Measurements from ENCODE around the gene EPHA10. TPM values are rescaled to one million over a fixed set of nuclear protein-coding genes. Genes with fewer than 3 reads are reported as not detected.

EPHA10 gene
- total and polyA plus RNA-seq, 4 donors: under 0.01 to 0.09 (median 0.03) TPM; not detected in 1

DNA sequence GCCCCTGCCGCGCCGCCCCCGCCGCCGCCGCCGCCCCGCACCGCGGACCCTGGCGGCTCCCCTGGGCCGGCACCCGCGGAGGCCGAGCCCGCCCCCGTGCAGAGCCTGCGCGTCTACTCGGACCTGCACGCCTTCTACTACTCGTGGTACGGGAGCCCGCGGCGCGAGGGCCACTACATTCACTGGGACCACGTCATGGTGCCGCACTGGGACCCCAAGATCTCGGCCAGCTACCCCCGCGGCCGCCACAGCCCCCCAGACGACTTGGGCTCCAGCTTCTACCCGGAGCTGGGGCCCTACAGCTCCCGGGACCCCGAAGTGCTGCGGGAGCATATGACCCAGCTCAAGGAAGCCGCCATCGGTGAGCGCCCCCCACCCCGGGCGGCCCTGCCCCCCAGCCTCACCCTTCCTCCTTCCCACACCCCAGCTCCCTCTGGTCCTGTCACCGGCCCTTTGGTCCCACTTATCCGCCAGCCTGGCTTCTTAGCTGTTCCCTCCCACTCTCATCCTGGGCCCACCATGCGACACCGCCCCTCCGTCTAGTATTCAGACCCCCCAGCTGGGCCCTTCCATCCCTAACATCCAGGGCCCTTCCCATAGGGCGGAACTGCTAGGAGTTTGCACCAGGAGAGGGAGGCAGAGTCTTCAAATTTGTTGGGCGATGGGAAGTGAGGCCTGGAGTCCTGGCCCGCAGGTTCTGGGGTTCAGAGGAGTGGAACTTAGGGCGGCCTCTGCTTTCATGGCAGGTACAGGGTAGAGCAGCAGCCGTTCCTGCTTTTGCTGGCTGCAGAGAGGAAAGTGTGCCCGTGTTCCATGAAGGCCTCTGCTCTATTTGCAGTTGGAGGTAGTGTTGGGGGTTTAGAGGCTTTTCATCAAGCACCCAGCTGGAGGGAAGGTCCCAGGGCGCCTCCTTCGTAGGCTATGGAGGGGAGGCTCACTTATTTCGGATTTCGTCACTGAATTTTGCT, 29.7 kb upstream of the EPHA10 start:
- 15% methylated on average over 59 of the region's 59 CpGs for WGBS
- Histone ChIP-seq H3K27ac (ENCODE audit: low read depth in 1 of 2, low read length in 2 of 2) (no peak overlapping the region), H3K36me3 (ENCODE audit: control insufficient read depth in 4 of 4, insufficient read depth in 3 of 4, low read depth in 1 of 4, low read length in 3 of 4) (peaks cover 0 to 9% (median 4%) of the 10 kb centered on the region in 4 donors), H3K27me3 (ENCODE audit: control insufficient read depth in 4 of 4, insufficient read depth in 4 of 4, low read length in 3 of 4) (no peaks in the 10 kb centered on the region), H3K9ac (ENCODE audit: low read depth in 1 of 2, low read length in 2 of 2) (no peak overlapping the region), H3K4me1 (ENCODE audit: control insufficient read depth in 4 of 4, insufficient read depth in 4 of 4, low read length in 3 of 4) (peaks cover 7 to 21% (median 9%) of the 10 kb centered on the region in 4 donors), H3K9me3 (ENCODE audit: control insufficient read depth in 4 of 4, low read length in 3 of 4) (no peaks in the 10 kb centered on the region), H3K4me3 (ENCODE audit: low read depth in 1 of 3, low read length in 3 of 3) (peak overlapping the region in 2 of 3 donors; percentile 46 to 70)
- DNase-seq (ENCODE audit: low spot score): no peak
- TF ChIP-seq CTCF (IDR thresholded peaks at IDR 0.05; ENCODE audit: low read depth, low read length, missing input control) (no peak), JUND (IDR thresholded peaks at IDR 0.05) (no peak), HNF4A (conservative IDR thresholded peaks at IDR 0.05) (no peak), FOXA2 (IDR thresholded peaks at IDR 0.05) (no peak), FOXA1 (IDR thresholded peaks at IDR 0.05) (no peak), GABPA (IDR thresholded peaks at IDR 0.05 in 1 of 2, conservative IDR thresholded peaks at IDR 0.05 in 1 of 2) (no peak), HNF4G (IDR thresholded peaks at IDR 0.05) (no peak), RXRA (IDR thresholded peaks at IDR 0.05) (no peak), TAF1 (conservative IDR thresholded peaks at IDR 0.05) (no peak)
- TF ChIP-seq, protein P1, sequence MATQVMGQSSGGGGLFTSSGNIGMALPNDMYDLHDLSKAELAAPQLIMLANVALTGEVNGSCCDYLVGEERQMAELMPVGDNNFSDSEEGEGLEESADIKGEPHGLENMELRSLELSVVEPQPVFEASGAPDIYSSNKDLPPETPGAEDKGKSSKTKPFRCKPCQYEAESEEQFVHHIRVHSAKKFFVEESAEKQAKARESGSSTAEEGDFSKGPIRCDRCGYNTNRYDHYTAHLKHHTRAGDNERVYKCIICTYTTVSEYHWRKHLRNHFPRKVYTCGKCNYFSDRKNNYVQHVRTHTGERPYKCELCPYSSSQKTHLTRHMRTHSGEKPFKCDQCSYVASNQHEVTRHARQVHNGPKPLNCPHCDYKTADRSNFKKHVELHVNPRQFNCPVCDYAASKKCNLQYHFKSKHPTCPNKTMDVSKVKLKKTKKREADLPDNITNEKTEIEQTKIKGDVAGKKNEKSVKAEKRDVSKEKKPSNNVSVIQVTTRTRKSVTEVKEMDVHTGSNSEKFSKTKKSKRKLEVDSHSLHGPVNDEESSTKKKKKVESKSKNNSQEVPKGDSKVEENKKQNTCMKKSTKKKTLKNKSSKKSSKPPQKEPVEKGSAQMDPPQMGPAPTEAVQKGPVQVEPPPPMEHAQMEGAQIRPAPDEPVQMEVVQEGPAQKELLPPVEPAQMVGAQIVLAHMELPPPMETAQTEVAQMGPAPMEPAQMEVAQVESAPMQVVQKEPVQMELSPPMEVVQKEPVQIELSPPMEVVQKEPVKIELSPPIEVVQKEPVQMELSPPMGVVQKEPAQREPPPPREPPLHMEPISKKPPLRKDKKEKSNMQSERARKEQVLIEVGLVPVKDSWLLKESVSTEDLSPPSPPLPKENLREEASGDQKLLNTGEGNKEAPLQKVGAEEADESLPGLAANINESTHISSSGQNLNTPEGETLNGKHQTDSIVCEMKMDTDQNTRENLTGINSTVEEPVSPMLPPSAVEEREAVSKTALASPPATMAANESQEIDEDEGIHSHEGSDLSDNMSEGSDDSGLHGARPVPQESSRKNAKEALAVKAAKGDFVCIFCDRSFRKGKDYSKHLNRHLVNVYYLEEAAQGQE (IDR thresholded peaks at IDR 0.05): no peak
- TF ChIP-seq, protein P2, sequence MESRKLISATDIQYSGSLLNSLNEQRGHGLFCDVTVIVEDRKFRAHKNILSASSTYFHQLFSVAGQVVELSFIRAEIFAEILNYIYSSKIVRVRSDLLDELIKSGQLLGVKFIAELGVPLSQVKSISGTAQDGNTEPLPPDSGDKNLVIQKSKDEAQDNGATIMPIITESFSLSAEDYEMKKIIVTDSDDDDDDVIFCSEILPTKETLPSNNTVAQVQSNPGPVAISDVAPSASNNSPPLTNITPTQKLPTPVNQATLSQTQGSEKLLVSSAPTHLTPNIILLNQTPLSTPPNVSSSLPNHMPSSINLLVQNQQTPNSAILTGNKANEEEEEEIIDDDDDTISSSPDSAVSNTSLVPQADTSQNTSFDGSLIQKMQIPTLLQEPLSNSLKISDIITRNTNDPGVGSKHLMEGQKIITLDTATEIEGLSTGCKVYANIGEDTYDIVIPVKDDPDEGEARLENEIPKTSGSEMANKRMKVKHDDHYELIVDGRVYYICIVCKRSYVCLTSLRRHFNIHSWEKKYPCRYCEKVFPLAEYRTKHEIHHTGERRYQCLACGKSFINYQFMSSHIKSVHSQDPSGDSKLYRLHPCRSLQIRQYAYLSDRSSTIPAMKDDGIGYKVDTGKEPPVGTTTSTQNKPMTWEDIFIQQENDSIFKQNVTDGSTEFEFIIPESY (IDR thresholded peaks at IDR 0.05): no peak
- TF ChIP-seq, protein P3, sequence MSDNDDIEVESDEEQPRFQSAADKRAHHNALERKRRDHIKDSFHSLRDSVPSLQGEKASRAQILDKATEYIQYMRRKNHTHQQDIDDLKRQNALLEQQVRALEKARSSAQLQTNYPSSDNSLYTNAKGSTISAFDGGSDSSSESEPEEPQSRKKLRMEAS (IDR thresholded peaks at IDR 0.05): no peak

All from liver (tissue), 9 donors.